ENCODE results near the gene FSHR.

- no peak for TF ChIP-seq POLR2A (IDR thresholded peaks at IDR 0.05)
- no peak for TF ChIP-seq CTCF (IDR thresholded peaks at IDR 0.05 in 4 of 5, conservative IDR thresholded peaks at IDR 0.05 in 1 of 5)
Observed at GRCh38 chr2:49105506-49105905, 48.8 kb downstream of the FSHR start.

Data from gastrocnemius medialis (tissue), 4 donors.